Measurements from ENCODE around the gene COL3A1.

COL3A1 gene

DNA sequence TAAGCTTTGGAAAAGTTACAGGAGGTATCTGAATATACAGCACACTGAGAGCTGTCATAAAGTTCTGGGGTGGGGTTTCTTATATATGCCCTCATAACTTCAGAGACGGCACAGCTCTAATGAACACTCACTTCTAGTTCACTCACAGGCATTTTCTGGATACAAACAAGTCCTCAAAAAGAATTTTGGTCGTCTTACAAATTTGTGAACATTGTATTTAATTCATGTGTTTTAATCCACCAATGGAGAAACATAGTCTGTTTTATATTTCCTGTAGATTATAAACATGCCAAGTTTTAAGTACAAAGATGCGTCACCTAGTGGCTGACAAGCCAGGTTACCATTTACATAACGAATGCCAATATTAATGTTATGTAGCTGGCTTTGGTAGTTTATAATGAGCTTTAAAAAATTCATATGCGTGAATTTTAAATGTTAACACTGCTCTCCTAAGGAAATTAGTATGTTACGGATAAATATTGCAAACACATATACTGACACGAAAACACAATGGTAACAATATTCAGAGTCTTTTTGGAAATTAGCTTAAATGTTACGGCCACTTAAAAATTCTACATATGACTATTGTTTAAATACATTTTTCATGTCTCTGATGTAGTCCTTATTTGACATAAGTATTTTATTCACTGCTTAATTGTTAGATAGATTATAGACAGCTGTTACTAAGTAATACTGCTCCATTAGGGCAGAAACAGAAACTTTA lies 2.5 kb downstream of the COL3A1 start:
- no peak for DNase-seq

DNA sequence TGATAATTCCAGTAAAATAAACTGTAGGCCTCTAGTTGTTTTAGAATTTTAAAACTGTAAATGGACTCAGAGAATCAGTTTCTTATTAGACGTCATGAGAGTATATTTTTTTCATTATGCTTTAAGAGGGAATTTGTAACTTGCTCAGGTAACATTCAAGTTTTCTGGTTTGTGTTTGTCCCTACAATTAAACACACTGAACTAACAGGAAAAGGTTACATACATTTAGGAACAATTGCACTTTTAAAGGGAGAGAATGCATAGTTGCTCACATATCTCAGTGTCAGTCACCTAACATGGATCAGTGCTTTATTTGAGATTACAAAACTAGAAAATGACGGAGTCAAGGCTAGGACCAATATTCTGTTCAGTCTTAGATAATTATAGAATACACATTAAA lies 3.1 kb downstream of the COL3A1 start:
- DNase-seq = no peak

DNA sequence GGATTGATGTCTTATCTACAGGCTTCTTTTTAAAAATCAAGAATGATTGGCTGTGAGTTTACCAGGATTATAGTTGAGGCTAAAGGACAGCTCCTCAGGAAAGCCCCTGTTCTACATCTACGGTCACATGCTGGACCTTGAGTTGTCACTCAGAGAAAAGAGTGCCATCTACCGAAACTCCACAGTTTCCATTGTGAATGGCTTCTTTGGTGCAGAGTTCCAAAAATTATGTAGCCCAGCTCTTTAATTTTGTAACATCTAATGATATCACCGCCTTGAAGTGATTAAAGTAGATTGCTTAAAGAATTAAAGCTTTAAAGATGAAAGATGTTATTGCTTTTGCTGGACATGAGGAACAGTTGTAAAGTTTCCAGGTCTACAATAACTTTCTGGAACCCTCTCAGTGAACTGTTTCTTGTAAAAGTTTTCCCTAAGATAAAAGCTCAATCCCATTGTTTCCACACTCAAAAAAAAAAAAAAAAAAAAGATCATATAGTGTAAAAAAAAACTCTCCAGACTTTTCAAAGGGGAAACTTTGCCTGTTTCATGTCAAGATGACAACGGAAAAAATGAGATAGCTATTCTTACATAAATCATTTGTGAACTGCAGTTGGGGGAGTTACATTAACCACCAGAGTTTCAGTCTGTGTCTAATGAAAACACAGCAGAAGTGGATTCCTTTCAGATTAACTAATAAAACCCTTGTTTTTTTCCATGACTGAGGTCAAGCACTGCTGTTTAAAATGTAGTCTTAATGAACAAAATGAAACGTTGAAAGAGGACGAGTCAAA lies 4.3 kb downstream of the COL3A1 start:
- DNase-seq = peak; percentile 18

DNA sequence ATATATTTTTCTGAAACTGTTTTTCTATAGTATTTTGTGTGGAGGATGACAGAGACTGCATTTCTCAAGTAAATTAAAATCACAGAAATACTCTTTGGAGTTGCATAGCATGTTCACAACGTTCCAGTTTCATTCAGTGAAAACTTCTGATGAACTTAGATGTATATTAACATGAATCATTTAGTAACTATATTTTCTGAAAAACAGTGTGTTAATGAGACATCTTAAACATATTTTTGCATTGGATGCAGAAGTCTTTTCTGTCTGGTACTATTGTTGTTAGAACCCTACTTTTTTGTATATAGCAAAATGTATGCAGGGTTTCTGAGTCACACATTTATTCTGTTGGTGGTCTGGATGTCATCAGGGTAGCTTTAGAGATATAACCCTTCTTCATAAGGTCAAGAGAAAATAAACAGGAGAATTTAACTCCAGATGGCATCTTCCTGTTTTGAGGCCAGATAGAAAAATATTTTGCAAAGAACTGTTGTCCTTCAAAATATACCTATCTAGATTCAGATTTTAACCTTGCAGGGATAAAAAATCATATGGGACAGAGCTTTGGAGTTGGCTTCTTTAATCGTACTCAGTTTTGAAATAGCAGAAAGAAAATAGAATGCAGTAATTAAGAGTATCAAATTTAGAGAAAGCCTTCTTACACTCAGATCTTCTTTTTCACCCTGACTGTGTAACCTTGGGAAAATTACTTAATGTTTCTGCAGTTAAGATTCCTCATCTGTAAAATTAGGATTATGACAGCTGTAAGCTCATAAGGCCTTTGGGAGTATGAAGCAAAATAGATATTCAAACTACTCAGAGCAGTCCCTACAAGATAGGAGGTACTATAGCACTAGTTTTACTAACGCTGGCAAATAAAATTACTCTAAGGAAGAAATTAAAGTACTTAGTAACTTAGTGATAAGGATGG lies 5.3 kb downstream of the COL3A1 start:
- no peak for DNase-seq

DNA sequence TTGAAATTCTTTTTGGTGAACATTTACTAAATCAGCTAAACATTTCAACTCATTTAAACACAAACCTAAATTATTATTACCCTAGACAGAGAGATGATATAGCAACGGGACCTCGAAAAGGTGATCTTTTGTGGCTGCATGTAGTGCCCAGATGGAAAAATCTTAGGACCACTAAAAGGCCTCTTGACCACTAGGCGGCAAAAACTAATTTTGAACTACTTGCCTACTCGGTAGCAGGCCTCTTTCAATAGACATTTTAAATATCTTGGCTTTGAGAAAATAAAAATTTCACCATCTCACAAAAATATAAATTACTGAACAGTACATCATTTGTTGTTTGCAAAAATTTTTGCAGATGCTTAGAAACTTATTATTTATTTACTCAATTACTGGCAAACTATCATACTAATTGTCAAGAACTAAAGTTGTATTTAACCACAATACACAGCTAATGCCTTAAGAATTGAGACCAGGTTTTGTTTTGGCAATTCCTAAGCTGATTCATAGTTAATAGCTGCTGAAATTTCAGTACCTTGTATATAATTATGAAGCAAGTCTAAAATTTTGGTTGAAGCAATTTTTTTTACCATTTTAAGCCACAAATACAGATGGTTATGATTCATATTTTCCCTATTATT lies 9.4 kb downstream of the COL3A1 start:
- DNase-seq = no peak

DNA sequence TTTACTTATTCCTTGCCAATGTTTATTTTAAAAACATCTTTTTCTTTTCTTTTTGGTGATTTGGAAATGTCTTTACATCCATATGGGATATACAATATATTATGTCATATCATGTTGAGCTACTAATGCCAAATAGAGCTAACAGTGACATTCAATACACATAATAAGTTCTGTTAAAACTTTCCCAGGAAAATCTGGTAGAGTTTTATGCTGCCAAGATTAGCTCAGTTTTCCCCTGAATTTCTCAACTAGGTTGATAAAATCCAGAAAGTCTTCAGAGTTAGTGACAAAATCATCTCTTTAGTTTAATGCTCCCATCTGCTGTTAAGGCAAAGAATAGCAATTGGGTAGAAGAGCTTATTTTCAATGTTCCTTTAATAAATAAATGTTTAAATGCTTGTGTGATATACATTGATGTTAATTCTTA lies 9.9 kb downstream of the COL3A1 start:
- no peak for DNase-seq

DNA sequence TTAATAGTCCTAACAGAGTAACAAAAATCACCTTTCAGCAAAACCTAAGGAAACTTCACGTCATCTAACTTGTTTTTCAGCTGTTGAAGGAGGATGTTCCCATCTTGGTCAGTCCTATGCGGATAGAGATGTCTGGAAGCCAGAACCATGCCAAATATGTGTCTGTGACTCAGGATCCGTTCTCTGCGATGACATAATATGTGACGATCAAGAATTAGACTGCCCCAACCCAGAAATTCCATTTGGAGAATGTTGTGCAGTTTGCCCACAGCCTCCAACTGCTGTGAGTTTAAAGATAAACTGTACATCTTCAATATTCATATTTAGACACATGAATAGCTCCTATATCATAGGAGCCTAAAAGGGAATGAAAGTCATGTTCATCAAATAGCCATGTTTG lies 10.5 kb downstream of the COL3A1 start:
- DNase-seq = no peak

DNA sequence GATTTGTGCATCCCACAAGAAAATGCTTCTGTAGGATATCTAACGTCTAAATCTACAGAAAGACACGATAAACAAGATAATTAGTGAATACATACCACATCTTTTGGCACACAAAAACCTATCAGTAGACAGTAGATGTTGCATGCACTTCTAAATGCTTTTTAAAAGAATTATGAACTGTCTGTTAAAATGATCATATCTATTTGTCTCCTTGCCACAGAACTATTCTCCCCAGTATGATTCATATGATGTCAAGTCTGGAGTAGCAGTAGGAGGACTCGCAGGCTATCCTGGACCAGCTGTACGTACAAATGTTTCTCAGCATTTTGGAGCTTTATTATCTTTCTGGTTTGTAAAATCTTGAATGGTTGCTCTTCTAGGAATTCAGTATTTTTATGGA lies 12.7 kb downstream of the COL3A1 start:
- no peak for DNase-seq

DNA sequence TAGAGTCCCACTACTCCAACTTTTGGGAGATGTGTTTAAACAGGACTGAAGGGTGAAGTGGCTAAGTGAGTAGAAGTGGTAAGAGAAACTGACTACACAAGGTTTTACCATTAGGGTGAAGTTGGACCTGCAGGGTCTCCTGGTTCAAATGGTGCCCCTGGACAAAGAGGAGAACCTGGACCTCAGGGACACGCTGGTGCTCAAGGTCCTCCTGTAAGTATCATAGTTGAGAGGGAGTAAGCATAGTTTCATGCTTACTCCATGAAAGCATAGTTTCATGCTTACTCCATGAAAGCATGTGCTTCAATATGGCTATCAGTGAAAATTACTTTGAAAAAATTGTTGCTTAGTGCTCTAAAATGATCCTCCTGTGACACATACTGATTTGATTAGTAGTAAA lies 19.1 kb downstream of the COL3A1 start:
- no peak for DNase-seq

DNA sequence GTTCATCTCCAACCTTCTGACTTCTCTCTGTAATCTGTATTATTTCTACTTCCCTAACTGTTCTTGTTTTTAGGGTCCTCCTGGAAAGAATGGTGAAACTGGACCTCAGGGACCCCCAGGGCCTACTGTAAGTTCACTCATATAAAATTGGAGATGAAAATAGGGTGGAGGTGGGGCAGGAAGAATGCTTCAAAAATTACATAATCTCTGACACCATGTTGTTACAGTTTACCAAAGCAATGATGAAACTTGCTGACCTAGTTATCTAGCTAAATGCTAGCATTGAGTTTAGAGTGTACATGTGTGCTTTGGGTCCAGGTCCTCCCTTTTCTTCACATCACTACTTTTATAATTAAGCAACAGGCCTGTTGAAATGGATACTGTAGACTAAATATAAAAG lies 23.1 kb downstream of the COL3A1 start:
- no peak for DNase-seq

DNA sequence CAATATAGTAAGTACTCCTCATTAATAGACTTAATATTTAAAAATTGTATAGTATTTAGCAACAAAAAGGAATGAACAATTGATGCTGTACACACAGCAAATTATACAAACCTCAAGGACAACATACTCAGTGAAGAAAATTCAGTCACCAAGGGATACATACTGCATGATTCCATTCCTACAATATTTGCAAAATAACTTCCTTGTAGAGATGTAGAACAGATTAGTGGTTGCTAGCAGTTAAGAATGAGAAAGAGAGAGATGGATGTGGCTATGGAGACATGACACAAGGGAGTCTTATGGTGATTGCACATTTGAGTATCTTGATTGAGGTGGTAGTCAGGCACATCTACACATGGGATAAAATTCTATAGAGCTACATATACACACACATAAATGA lies 26.0 kb downstream of the COL3A1 start:
- no peak for DNase-seq

DNA sequence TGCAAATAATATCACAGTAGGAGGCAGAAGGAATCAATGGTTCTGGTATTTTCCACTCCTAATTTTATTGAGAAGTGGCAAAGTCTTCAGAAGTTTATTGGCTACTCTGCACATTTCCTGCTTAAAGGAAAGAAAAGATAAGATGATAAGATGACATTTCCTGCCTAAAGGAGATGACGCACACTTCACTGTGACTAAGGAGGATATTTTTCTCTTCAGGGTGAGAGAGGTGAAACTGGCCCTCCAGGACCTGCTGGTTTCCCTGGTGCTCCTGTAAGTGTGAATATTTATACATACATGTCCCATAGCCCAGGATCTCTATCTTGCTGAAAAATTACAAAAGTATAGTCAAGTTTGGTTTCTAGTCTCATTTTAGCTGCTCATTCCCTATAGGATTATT lies 27.9 kb downstream of the COL3A1 start:
- no peak for DNase-seq

DNA sequence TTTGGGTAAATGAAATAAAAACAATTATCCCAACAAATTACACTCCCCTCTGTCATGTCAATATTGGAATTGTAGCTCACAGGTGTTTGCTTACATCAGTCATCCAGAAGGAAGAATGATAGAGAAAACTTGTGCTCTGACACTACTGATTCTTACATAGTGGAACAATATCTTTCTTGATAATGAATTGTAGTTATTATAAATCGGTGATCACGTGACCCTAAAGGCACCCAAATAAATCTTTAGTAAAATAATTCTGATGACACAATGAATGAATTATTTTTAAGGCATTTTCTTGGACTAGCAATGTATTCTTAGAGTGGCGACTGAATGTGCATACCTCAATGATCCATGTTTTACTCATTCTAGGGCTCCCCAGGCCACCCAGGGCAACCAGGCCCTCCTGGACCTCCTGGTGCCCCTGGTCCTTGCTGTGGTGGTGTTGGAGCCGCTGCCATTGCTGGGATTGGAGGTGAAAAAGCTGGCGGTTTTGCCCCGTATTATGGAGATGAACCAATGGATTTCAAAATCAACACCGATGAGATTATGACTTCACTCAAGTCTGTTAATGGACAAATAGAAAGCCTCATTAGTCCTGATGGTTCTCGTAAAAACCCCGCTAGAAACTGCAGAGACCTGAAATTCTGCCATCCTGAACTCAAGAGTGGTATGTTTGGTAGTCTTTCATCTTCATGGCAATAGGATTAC lies 34.5 kb downstream of the COL3A1 start:
- no peak for DNase-seq

DNA sequence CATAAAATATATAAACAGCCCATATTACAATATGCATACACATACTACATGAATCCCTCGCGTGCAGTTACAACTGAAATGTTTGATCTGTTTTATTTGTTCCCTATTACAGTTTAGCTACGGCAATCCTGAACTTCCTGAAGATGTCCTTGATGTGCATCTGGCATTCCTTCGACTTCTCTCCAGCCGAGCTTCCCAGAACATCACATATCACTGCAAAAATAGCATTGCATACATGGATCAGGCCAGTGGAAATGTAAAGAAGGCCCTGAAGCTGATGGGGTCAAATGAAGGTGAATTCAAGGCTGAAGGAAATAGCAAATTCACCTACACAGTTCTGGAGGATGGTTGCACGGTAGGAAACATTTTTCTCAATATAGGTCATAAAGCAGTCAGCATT lies 36.4 kb downstream of the COL3A1 start:
- no peak for DNase-seq

DNA sequence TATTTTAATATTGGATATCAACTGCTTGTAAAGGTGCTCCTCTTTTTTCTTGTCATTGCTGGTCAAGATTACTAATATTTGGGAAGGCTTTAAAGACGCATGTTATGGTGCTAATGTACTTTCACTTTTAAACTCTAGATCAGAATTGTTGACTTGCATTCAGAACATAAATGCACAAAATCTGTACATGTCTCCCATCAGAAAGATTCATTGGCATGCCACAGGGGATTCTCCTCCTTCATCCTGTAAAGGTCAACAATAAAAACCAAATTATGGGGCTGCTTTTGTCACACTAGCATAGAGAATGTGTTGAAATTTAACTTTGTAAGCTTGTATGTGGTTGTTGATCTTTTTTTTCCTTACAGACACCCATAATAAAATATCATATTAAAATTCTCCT lies 38.2 kb downstream of the COL3A1 start:
- no peak for DNase-seq

DNA sequence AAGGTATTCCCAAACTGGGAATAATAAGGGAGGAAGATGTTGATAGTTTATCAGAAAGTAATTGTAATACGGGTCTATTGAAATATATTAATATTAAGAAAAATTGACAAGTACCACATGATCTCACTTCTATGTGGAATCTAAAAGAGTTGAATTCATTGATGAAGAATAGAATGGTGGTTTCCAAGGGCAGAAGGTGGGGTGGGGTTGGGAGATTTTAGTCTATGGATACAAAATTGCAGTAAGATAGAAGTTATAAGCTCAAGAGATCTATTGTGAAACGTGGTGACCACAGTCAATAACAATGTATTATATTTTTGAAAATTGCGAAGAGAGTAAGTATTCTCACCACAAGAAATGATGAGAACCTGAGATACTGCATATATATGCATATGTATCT lies 38.9 kb downstream of the COL3A1 start:
- no peak for DNase-seq

DNA sequence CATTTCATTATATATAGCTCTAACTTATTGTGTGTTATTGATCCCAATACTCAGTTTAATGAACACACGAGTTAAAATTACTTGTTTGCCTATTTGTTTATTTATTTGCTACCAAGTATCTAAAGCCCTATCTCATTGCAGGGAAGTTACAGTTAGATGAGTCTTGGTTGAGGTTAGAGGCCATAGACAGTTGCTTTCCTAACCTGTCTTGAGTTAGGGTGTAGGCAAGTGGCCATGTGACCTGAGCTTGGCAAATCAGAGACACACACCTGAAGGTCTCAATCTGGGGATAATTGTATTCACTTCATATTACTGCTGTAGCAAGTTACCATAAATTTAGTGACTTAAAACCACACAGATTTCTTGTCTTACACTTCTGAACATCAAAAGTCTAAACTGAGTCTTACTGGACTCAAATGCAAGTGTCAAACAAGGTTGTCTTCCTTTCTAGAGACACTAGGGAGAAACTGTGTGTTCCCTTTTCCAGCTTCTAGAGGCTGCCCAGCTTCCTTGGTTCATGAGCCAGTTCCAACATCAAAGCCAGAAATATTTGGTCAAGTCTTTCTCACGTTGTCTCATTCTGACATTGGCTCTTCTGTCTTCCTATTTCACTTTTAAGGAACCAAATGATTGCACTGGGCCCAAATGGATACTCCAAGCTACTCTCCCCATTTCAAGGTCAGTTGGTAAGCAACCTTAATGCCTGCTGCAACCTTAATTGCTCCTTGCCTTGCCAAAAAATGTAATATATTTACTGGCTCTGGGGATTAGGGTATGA lies 39.7 kb downstream of the COL3A1 start:
- DNase-seq = no peak

DNA sequence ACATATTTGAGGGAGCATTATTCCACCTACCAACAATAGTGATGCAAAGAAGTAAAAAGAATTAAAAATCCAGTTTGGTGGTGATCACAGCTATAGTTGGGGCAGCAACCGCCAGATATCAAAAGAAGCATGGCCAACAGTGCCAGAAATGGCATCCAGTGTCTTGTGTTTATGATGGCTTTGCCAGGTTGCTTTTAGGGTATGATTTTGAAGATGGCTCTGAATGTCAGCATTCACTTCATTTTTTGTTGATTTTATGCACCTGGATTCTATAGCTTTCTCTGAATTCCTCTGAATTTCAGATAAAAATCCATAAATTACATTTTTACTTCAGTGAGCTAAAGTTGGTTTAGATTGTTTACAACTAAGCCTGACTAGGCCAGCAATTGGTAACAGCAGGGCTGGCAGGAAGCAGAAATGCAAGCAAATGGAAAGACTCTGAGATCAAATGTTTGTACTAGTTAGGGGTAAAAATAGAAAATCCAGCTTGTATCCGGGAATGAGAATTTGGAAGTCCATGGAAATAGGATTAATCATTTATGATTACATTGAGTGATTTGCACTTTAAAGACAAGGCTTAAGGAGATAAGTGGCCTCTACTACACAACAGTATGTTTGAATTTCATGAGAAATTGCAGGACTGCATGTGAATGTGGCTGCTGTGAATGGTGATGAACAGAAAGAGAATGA lies 40.4 kb downstream of the COL3A1 start:
- no peak for DNase-seq

DNA sequence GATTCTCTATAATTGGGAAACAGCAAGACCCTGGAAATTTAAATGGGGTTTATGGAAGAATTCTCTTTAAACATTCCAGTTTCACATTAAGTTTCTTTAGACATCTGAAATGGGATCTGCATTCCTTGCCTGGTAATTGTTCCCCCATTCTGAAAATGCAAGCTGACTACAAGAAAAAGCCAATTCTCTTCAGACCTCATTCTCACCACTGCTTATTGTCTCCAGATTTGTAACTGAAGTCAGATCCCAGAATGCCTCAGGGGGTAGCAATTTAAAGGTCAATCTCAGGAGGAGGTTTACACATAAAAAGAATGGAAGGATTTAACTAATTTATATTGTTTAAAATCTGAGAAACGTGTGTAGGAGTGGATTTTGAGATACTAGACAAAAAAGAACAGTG lies 41.2 kb downstream of the COL3A1 start:
- no peak for DNase-seq

DNA sequence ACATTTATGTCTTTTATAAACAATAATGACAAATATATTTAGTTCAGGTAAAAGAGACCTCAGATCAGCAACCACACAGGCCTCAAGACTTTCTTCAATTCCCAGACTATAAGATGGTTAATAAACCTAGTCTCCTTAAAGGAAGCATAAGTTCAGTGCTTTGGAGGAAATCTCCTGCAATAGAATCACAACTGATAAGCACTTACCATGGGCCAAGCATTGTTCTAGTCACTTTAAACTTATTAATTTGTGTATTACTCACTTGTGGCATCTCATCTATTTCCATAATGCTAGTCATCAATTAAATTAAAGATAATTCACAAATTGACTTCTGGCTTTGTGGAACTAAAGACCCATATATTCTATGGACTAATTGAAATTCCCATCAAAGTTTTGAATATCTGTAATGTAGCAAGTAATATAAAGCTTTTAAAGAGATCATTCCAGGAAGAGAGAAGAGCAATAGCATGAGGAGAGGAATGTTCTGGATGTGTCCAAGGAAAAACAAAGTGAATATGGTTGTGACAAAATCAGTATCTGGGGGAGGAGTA lies 42.2 kb downstream of the COL3A1 start:
- no peak for DNase-seq

DNA sequence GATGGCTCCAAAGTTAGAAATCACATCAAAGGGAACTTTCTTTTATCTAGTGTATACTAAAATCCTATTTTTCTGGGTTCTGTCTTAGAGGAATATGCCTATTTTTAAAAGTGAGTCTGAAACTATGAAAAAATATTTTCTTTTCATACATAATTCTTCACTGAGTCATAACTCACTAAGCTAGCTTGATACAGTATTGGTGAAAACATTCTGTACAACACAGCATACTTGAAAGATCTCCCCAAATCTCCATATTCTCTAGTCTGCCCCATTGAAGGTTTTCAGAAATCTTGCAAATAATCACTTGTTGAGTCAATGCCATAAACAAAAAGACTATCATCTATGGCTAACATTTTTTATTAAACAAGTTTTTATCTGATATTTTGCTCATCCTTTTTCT lies 44.5 kb downstream of the COL3A1 start:
- no peak for DNase-seq
